HG02571 (cell line): ENCODE results near the gene TSC1.
"Not testable (repeated sequence)": the region's sequence is repeated elsewhere in the genome, so short reads cannot be mapped to it uniquely, and the experiment has no call there.

Experiments
- ATAC-seq: cut with Tn5 transposase; IDR thresholded peaks from one replicate; pipeline ENCODE4 v1.9.1; 2021; ENCODE audit warnings: mild to moderate bottlenecking, moderate library complexity; ENCODE audit not compliant: unreplicated experiment

TSC1 gene

DNA sequence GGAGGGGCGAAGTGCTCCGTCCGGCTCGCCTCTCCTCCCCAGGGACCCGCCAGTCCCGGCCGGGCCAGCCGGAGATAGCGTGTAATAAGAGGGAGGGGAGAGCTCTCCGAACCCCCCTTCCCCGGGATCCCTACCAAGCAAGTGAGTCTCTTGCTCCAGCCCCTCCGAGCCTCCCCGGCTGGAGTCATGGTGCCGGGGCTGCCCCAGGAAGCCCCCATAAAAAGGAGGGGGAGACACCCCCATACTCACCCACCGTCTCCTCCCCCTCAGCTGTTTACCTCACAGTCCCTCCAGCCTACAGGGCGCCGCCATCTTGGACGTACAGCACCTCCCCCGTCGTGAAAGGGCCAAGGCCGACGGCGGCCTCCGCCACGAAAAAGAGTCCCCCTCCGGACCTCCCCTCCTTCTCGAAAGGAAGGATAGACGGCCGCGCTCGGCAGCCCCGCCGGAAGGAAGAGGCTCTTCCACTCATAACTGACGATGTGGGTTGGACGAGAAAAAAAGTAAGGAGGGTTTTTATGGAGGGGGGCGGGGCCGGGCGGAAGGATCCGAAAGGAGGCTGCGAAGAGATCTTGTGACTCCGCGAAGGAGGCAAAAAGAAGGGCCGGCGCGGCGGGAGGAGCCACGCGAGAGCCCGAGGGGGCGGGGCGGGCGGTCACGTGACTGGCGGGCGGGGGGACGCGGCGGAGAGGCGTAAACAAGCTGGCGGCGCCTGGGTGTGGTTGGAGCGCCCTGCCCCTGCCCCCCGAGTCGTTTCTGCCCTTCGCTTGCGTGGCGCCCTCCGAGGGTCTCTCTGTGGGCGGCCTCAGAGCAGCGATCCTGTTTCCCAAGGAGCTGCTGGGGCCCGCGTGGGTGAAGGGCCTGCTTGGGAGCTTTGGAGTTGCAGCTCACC lies at the start of gene TSC1:
TSS of gene TSC1 (minus strand) at position 323 of the 892 bp plus-strand sequence. CDS start 15,744 bp downstream, outside the sequence.
- peak; percentile 70 for ATAC-seq

GRCh38 chr9:132993511-132993939 lies 49.1 kb upstream of the TSC1 start:
- no peak for ATAC-seq

- ATAC-seq, result no peak
These were observed 47.2 kb upstream of the TSC1 start for GRCh38 chr9:132991351-132992300.

GRCh38 chr9:132990781-132991180 lies 46.4 kb upstream of the TSC1 start:
- ATAC-seq, result no peak

GRCh38 chr9:132989998-132990557 lies 45.7 kb upstream of the TSC1 start:
- ATAC-seq, result not testable (repeated sequence)

GRCh38 chr9:132989414-132989996 lies 45.1 kb upstream of the TSC1 start:
- ATAC-seq, result no peak

DNA sequence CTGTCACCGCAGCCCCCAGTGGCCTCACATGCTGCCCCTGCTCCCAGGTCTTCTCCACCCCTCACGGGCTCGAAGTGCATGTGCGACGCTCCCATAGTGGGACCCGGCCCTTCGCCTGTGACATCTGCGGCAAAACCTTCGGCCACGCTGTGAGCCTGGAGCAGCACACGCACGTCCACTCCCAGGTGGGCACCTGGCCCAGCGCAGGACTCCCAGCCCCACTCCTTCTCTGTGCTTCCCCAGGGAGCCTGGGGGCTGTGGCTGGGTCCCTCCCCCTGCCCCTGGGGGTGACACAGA lies 44.5 kb upstream of the TSC1 start:
- ATAC-seq, result no peak

DNA sequence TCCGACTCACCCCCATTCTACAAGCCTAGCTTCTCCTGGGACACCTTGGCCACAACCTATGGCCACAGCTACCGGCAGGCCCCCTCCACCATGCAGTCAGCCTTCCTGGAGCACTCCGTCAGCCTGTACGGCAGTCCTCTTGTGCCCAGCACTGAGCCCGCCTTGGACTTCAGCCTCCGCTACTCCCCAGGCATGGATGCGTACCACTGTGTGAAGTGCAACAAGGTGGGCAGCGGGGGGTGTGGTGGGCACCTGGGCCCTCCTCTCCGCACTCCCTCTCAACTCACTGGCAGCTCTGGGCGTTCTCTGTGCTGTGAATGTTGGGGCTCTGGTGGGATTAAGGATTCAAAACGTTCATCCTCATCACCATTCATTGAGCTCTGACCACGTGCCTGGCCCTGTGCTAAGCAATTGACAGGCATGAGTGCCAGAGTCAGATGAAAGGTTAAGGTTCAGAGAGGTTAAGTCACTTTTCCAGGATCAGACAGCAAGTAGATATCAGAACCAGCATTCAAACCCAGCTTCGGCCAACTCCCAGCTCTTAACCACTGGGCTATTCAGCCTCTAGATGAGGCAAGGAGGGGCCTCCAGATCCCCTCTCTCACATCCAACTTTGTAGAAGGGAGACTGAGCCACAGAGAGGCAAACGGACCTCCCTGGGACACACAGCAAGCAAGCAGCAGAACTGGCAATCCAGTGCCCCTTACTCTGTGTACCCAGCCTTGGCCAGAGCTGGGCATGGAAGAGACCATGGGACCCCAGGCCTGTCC lies 44.0 kb upstream of the TSC1 start:
- no peak for ATAC-seq

- no peak for ATAC-seq
These were observed 42.5 kb upstream of the TSC1 start for GRCh38 chr9:132986640-132987620.

- ATAC-seq, result no peak
These were observed 41.7 kb upstream of the TSC1 start for GRCh38 chr9:132986114-132986513.

DNA sequence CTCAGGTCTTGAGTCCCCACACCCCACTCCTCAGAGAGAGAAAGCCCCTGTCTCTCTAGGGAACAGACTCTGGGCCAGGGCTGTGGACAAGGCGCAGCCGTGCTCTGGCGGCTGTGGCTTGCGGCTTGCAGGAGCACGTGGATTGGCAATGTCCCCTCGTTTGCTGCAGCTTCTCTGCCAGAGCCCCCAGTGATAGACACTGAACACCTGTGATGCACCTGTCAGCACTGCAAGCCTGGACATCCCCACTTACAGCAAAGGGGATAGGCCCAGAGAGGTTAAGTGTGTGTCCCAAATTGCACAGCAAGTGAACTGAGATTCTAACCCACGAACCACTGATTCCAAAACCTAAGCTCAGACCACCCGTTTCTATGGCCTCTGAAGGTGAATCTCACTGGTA lies 41.1 kb upstream of the TSC1 start:
- ATAC-seq, result no peak

DNA sequence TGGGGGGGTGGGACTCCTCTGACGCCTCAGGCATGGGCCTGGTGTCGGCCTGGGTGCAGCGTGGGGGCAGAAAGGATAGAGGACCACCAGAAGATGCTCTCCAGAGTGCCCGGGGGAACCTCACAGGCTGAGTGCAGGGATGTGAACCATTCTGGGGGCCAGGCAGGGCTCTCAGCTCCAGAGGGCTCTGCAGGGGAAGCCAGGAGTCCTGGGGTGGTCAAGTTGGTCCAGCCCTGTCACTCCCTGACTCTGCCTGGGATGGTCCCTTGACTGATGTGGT lies 40.6 kb upstream of the TSC1 start:
- no peak for ATAC-seq

GRCh38 chr9:132984202-132985070 lies 40.0 kb upstream of the TSC1 start:
- no peak for ATAC-seq

- ATAC-seq, result no peak
These were observed 39.2 kb upstream of the TSC1 start for GRCh38 chr9:132983491-132984201.

- no peak for ATAC-seq
These were observed 38.0 kb upstream of the TSC1 start for GRCh38 chr9:132982458-132982857.

DNA sequence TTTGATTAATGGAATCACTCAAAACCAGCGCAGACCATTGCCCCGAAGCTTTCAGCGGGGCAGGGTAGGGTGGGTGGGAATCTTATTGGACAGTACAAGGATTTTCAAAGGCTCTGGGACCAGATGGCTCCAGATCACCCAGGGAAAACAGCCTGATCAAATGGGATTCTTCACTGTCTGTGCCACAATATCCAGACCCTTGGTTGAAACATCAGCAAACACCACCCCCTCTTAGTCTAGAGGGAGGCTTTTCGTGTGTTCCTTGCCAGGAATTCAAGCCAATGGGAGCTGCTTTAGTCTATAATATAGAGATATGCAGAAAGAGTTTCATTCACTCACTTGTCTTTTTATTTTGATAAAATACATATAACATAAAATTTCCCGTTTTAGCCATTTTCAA lies 35.7 kb upstream of the TSC1 start:
- no peak for ATAC-seq

GRCh38 chr9:132978451-132979131 lies 34.2 kb upstream of the TSC1 start, which contains the start of gene GFI1B:
TSS of gene GFI1B (plus strand) at chr9:132978694. CDS start at chr9:132986679, 7,985 bp downstream.
- ATAC-seq, result no peak
